ENCODE measurements around the gene IRX4.

The IRX4 gene

DNA sequence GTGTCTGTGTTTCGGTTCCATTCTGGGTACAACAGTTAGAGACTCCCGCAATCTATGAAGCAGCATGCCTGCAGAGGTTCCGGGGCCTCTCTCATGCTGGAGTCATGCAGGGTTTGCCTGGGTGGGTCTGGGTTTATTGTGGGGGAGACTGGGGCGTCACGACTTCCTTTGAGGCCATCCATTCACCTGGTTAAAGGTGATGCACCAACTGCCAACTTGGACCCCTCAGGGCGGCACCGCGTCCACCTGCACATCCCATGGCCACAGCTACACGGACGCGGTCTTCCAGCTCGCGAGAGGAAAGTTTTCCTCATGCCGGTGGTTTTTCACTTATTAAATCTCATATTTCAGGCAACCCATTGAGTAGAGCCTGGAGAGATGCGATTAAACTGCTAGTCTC, 30.9 kb upstream of the IRX4 start:
- Histone ChIP-seq H3K9me3 (ENCODE audit: control insufficient read depth, insufficient read depth, low read length) (no peaks in the 10 kb centered on the region), H3K4me1 (ENCODE audit: control insufficient read depth, insufficient read depth, low read length) (no peaks in the 10 kb centered on the region), H3K27me3 (ENCODE audit: control insufficient read depth, insufficient read depth, low read length) (no peaks in the 10 kb centered on the region), H3K4me3 (ENCODE audit: low read length) (no peak overlapping the region), H3K27ac (ENCODE audit: low read length) (no peak overlapping the region), H3K36me3 (ENCODE audit: control insufficient read depth, insufficient read depth, low read length) (no peaks in the 10 kb centered on the region)
- no CpG with 5 or more reads among the region's 15 CpGs for WGBS (ENCODE audit: insufficient coverage, insufficient read length)
- DNase-seq (ENCODE audit: low read depth, low spot score), result no peak

DNA sequence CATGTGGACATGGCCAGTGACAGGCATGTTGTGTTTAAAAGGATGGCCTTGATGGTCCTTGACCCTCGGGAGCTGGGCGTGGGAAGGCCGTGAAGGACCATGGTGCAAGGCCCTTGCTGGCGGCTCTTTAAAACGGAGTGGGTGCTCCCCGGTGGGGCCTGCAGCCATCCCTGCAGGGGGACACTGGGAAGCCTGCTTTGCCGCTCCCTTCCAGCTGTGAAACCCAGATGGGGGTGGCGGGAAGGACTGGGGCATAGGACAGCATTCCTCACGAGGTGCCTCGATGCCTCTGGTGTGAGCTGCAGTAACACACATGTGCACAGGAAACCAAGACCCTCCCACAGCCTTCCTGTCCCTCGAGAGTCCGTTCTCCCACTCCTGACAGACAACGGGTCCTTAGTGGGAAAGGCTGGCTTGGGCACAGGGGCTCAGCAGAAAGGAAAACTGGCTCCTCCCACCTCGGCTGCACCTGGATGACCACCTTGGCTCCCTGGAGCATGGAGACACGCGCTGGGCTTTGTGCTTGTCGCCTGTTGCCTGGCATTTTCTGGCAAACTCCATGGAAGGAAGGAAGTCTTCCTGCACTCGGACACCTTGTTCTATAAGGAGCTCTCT, 30.3 kb upstream of the IRX4 start:
- no peaks in the 10 kb centered on the region for H3K4me1 ChIP-seq (ENCODE audit: control insufficient read depth, insufficient read depth, low read length)
- no peaks in the 10 kb centered on the region for H3K36me3 ChIP-seq (ENCODE audit: control insufficient read depth, insufficient read depth, low read length)
- H3K27ac ChIP-seq (ENCODE audit: low read length), result no peak overlapping the region
- no peaks in the 10 kb centered on the region for H3K9me3 ChIP-seq (ENCODE audit: control insufficient read depth, insufficient read depth, low read length)
- no CpG with 5 or more reads among the region's 18 CpGs for WGBS (ENCODE audit: insufficient coverage, insufficient read length)
- no peaks in the 10 kb centered on the region for H3K27me3 ChIP-seq (ENCODE audit: control insufficient read depth, insufficient read depth, low read length)
- DNase-seq (ENCODE audit: low read depth, low spot score), result no peak
- H3K4me3 ChIP-seq (ENCODE audit: low read length), result no peak overlapping the region

DNA sequence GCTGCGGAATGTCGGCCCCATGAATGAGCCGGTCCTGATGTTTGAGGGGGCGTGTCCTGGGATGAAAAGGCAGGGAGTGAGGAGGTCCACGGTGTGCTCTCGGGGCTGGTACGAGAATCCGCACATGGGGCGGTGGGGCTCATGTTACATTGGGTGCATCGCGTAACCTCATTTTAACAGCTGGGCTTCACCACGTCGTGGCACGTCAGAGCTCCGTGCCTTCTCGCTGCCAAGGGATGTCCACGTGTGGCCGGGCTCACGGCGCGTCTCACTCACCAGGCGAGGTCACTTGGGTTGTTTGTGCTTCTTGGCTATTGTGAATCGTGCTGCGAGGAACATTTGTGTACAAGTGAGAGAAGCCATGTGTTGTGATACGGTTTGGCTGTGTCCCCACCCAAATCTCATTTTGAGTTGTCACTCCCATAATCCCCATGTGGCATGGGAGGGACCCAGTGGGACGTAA, 29.1 kb upstream of the IRX4 start:
- no peaks in the 10 kb centered on the region for H3K9me3 ChIP-seq (ENCODE audit: control insufficient read depth, insufficient read depth, low read length)
- H3K27me3 ChIP-seq (ENCODE audit: control insufficient read depth, insufficient read depth, low read length), result no peaks in the 10 kb centered on the region
- H3K36me3 ChIP-seq (ENCODE audit: control insufficient read depth, insufficient read depth, low read length), result no peaks in the 10 kb centered on the region
- H3K27ac ChIP-seq (ENCODE audit: low read length), result no peak overlapping the region
- no peak overlapping the region for H3K4me3 ChIP-seq (ENCODE audit: low read length)
- DNase-seq (ENCODE audit: low read depth, low spot score), result no peak
- no CpG with 5 or more reads among the region's 26 CpGs for WGBS (ENCODE audit: insufficient coverage, insufficient read length)
- no peaks in the 10 kb centered on the region for H3K4me1 ChIP-seq (ENCODE audit: control insufficient read depth, insufficient read depth, low read length)

DNA sequence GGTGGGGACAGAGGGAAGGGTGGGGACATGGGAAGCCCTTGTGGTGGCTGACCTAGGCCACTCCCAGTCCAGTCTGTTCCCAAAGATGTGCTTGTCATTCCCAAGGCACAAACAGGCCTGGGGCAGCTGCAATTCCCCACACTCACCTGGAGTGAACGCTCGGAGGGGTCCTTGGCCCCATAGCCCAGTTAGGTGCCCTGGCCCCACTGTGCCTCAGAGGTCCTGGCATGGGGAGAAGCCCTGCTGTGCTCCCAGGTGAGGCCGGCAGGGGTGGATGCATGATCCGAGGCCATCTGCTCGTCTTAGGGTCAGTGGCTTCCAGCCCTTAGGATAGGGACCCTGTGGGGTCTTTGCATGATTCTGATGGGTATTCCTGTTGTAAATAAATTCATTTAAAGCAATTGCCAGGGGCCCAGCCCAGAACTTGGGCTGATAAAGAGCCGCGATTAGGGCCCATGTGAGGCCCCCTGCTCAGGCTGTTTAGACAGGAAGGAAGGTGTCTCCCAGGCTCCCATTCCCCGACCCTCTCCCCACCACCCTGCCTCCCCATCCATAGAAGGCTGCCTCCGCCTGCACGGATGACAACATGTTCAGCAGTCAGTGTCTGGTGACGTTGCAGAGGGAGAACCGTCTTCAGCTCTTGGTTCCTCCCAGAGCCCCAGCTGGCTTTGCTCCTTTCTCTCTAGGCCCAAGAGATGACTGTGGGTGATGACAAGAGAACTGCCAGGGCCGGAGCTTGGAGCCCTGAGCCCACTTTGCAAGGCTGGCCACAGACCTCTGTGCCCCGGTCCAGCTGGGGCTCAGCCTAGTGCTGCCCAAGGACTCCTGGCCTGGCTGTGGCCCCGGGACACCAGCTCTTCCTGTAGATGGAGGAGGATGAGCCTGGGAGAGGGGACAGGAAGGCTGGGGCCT, 28.4 kb upstream of the IRX4 start:
- Histone ChIP-seq H3K9me3 (ENCODE audit: control insufficient read depth, insufficient read depth, low read length) (no peaks in the 10 kb centered on the region), H3K27ac (ENCODE audit: low read length) (no peak overlapping the region), H3K4me1 (ENCODE audit: control insufficient read depth, insufficient read depth, low read length) (no peaks in the 10 kb centered on the region), H3K27me3 (ENCODE audit: control insufficient read depth, insufficient read depth, low read length) (no peaks in the 10 kb centered on the region), H3K36me3 (ENCODE audit: control insufficient read depth, insufficient read depth, low read length) (no peaks in the 10 kb centered on the region), H3K4me3 (ENCODE audit: low read length) (no peak overlapping the region)
- WGBS (ENCODE audit: insufficient coverage, insufficient read length), result no CpG with 5 or more reads among the region's 15 CpGs
- no peak for DNase-seq (ENCODE audit: low read depth, low spot score)

DNA sequence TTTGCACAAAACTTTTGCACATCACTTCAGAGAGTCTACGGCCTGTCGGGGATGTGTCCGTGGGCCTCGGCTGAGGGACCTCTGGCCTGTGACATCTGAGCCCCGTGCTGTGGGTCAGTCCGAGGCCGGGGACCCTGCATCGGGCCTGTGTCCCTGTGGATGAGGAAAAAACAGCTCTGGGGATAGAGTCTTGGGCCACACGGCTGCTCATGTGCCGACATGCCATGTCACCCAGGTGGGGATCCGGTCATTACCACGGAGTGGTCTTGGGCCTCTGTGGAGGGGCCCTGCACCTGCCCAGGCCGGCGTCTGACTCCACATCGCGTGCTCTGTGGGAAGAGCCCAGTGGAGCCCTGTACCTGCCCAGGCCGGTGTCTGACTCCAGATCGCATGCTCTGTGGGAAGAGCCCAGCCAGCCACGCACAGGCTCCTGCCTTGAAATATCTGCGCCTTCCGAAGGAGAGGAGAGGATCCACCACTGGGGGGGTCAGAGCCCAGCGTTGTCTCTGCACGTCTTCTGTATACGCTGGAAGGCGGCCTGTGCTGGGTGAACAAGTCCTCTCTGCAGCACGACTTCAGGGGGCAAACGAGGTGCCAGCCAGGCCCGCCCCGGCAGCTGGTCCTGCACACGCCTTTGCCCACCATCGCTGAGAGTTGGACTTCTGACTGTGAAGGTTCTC, 27.5 kb upstream of the IRX4 start:
- no CpG with 5 or more reads among the region's 31 CpGs for WGBS (ENCODE audit: insufficient coverage, insufficient read length)
- H3K27ac ChIP-seq (ENCODE audit: low read length), result no peak overlapping the region
- H3K4me3 ChIP-seq (ENCODE audit: low read length), result no peak overlapping the region
- no peaks in the 10 kb centered on the region for H3K9me3 ChIP-seq (ENCODE audit: control insufficient read depth, insufficient read depth, low read length)
- H3K36me3 ChIP-seq (ENCODE audit: control insufficient read depth, insufficient read depth, low read length), result no peaks in the 10 kb centered on the region
- no peaks in the 10 kb centered on the region for H3K27me3 ChIP-seq (ENCODE audit: control insufficient read depth, insufficient read depth, low read length)
- DNase-seq (ENCODE audit: low read depth, low spot score), result no peak
- no peaks in the 10 kb centered on the region for H3K4me1 ChIP-seq (ENCODE audit: control insufficient read depth, insufficient read depth, low read length)

DNA sequence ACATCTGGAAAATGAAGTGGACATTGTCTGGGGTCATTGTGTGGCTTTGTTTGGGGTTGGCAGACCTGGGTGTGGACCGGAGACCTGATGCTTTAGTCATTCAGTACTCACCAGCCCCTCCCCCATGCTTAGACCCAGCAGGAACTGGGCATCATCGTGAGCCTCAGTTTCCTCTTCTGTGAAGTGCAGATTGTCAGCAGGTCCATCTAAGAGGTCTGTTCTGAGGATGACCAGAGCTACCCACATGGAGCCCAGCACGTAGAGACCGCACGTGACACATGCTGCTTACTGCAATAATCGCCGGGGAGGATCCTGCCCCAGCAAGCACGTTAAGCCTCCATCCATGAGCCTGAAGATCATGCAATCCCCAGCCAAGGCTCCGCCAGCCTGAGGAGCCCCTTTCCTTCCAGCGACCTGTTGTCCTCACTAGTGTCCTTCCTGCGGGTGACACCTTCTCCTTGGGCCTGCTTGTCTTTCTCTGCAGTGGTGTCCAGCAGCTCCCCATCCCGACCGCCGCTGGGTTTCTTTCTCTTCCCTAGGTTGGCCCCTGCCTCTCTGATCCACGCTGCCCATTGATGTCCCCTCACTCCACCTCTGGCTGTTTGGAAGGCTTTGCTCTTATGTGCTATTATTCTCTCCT, 26.7 kb upstream of the IRX4 start:
- WGBS (ENCODE audit: insufficient coverage, insufficient read length), result no CpG with 5 or more reads among the region's 15 CpGs
- no peaks in the 10 kb centered on the region for H3K4me1 ChIP-seq (ENCODE audit: control insufficient read depth, insufficient read depth, low read length)
- no peak overlapping the region for H3K4me3 ChIP-seq (ENCODE audit: low read length)
- no peak for DNase-seq (ENCODE audit: low read depth, low spot score)
- H3K36me3 ChIP-seq (ENCODE audit: control insufficient read depth, insufficient read depth, low read length), result no peaks in the 10 kb centered on the region
- H3K9me3 ChIP-seq (ENCODE audit: control insufficient read depth, insufficient read depth, low read length), result no peaks in the 10 kb centered on the region
- no peaks in the 10 kb centered on the region for H3K27me3 ChIP-seq (ENCODE audit: control insufficient read depth, insufficient read depth, low read length)
- no peak overlapping the region for H3K27ac ChIP-seq (ENCODE audit: low read length)

DNA sequence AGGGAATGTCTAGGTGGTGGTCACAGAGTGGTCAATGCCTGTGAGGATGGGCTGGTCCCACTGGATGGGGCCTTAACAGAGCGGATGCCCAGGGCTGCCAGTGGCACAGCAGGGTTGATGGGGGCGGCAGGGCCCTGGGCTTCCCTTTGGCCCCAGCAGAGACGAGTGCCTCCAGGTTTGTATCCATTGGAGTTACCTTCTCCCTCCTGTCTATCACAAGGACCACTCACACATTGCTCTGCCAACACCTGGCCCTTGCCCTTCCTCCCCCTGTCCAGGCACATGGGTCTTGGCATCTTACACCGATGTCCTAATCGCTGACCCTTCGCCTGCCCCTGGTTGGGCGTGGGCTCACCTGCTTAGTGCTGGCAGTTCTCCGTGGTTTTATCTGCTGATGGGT, 26.2 kb upstream of the IRX4 start:
- no peak overlapping the region for H3K27ac ChIP-seq (ENCODE audit: low read length)
- H3K4me3 ChIP-seq (ENCODE audit: low read length), result no peak overlapping the region
- no peaks in the 10 kb centered on the region for H3K4me1 ChIP-seq (ENCODE audit: control insufficient read depth, insufficient read depth, low read length)
- no peak for DNase-seq (ENCODE audit: low read depth, low spot score)
- H3K27me3 ChIP-seq (ENCODE audit: control insufficient read depth, insufficient read depth, low read length), result no peaks in the 10 kb centered on the region
- WGBS (ENCODE audit: insufficient coverage, insufficient read length), result no CpG with 5 or more reads among the region's 8 CpGs
- no peaks in the 10 kb centered on the region for H3K36me3 ChIP-seq (ENCODE audit: control insufficient read depth, insufficient read depth, low read length)
- no peaks in the 10 kb centered on the region for H3K9me3 ChIP-seq (ENCODE audit: control insufficient read depth, insufficient read depth, low read length)

DNA sequence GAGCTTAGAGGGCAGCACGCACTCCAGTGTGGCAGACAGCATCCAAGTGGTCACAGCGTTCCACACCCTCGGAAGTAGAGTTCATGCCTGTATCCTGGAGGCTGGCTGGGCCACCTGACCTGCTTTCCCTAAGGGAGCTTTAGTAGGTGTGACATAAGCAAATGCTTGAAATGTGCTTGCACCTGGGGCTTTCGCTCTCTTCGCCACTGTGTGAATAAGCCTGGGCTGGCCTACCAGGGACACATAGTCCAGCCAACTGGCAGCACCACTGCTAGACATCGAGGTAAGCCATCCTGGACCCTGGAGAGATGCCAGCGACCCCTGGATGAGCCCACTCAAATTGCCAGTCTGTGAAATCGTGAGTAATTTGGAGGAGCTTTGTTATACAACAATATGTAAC, 24.9 kb upstream of the IRX4 start:
- Histone ChIP-seq H3K27me3 (ENCODE audit: control insufficient read depth, insufficient read depth, low read length) (no peaks in the 10 kb centered on the region), H3K4me1 (ENCODE audit: control insufficient read depth, insufficient read depth, low read length) (no peaks in the 10 kb centered on the region), H3K4me3 (ENCODE audit: low read length) (no peak overlapping the region), H3K27ac (ENCODE audit: low read length) (no peak overlapping the region), H3K9me3 (ENCODE audit: control insufficient read depth, insufficient read depth, low read length) (no peaks in the 10 kb centered on the region), H3K36me3 (ENCODE audit: control insufficient read depth, insufficient read depth, low read length) (no peaks in the 10 kb centered on the region)
- no CpG with 5 or more reads among the region's 8 CpGs for WGBS (ENCODE audit: insufficient coverage, insufficient read length)
- no peak for DNase-seq (ENCODE audit: low read depth, low spot score)

DNA sequence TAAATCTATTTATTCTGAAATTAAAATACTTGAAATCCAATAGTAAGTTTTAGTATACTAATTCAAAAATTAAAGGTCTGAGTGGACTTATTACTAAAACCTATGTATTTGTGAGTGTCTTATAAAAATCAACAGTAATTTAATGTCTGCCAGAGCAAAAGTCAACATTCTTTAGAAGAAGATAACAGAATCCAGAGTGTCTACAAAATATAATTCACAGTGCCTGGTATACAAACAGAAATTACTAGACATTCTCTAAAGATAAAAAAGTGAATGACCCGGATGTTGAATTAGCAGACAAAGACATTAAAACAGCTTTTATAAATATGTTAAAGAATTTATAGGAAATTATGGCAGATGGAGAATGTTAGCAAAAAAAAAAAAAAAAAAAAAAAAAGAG, 22.4 kb upstream of the IRX4 start:
- DNase-seq (ENCODE audit: low read depth, low spot score), result no peak
- WGBS (ENCODE audit: insufficient coverage, insufficient read length), result no CpG with 5 or more reads among the region's 1 CpG
- no peaks in the 10 kb centered on the region; the same call in 1 of the 2 replicates for H3K27me3 ChIP-seq (ENCODE audit: control insufficient read depth, insufficient read depth, low read length)
- no peak overlapping the region for H3K4me3 ChIP-seq (ENCODE audit: low read length)
- H3K36me3 ChIP-seq (ENCODE audit: control insufficient read depth, insufficient read depth, low read length), result no peaks in the 10 kb centered on the region
- no peaks in the 10 kb centered on the region for H3K4me1 ChIP-seq (ENCODE audit: control insufficient read depth, insufficient read depth, low read length)
- H3K27ac ChIP-seq (ENCODE audit: low read length), result no peak overlapping the region
- no peaks in the 10 kb centered on the region for H3K9me3 ChIP-seq (ENCODE audit: control insufficient read depth, insufficient read depth, low read length)

DNA sequence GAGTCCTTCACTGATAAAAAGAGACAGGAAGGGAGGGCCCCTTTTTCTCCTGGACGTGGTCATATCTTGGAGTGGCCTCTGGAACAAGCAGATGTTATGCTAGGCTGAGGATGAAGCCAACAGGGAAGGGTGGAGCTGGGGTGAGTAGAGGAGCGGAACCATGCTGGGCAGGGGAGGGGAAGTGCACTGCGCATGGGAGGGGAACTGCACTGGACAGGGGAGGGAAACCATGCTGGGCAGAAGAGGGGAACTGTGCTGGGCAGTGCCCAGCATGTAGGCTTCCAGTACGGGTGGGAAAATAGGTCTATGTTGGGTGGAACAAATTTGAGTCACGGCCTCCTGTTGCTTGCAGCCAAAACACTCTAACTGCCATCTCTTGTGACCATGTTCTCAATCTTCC, 19.3 kb upstream of the IRX4 start:
- H3K27ac ChIP-seq (ENCODE audit: low read length), result no peak overlapping the region
- no peaks in the 10 kb centered on the region for H3K36me3 ChIP-seq (ENCODE audit: control insufficient read depth, insufficient read depth, low read length)
- H3K9me3 ChIP-seq (ENCODE audit: control insufficient read depth, insufficient read depth, low read length), result no peaks in the 10 kb centered on the region
- no CpG with 5 or more reads among the region's 5 CpGs for WGBS (ENCODE audit: insufficient coverage, insufficient read length)
- H3K4me1 ChIP-seq (ENCODE audit: control insufficient read depth, insufficient read depth, low read length), result no peaks in the 10 kb centered on the region
- no peaks in the 10 kb centered on the region; the same call in 1 of the 2 replicates for H3K27me3 ChIP-seq (ENCODE audit: control insufficient read depth, insufficient read depth, low read length)
- H3K4me3 ChIP-seq (ENCODE audit: low read length), result no peak overlapping the region
- no peak for DNase-seq (ENCODE audit: low read depth, low spot score)

Data from iPS DF 6.9 (cell line).